Measurements from ENCODE around the gene CDK6. TPM values are rescaled to one million over a fixed set of nuclear protein-coding genes. Genes with fewer than 3 reads are reported as not detected.

Gene CDK6
- total and polyA plus RNA-seq, 4 donors: 3.3 to 35.0 (median 12.0) TPM

- Histone ChIP-seq H3K9me3 (ENCODE audit: control insufficient read depth in 4 of 4, low read length in 3 of 4) (peaks cover 0 to under 1% (median 0%) of the 10 kb centered on the region in 4 donors), H3K9ac (ENCODE audit: low read depth in 1 of 2, low read length in 2 of 2) (no peak overlapping the region), H3K4me1 (ENCODE audit: control insufficient read depth in 4 of 4, insufficient read depth in 4 of 4, low read length in 3 of 4) (peaks cover 0 to 3% (median 0%) of the 10 kb centered on the region in 4 donors), H3K27ac (ENCODE audit: low read depth in 1 of 2, low read length in 2 of 2) (no peak overlapping the region), H3K36me3 (ENCODE audit: control insufficient read depth in 4 of 4, insufficient read depth in 3 of 4, low read depth in 1 of 4, low read length in 3 of 4) (peaks cover 0 to 1% (median 0%) of the 10 kb centered on the region in 4 donors), H3K4me3 (ENCODE audit: low read depth in 1 of 3, low read length in 3 of 3) (no peak overlapping the region), H3K27me3 (ENCODE audit: control insufficient read depth in 4 of 4, insufficient read depth in 4 of 4, low read length in 3 of 4) (no peaks in the 10 kb centered on the region)
- TF ChIP-seq TAF1 (conservative IDR thresholded peaks at IDR 0.05) (no peak), RXRA (IDR thresholded peaks at IDR 0.05) (no peak), MAX (IDR thresholded peaks at IDR 0.05) (no peak), HNF4G (IDR thresholded peaks at IDR 0.05) (no peak), RAD21 (IDR thresholded peaks at IDR 0.05) (no peak), ZBTB33 (IDR thresholded peaks at IDR 0.05) (no peak), FOXA2 (IDR thresholded peaks at IDR 0.05) (no peak), YY1 (IDR thresholded peaks at IDR 0.05) (no peak), FOXA1 (IDR thresholded peaks at IDR 0.05) (no peak), JUND (IDR thresholded peaks at IDR 0.05) (no peak), SP1 (IDR thresholded peaks at IDR 0.05) (no peak), GABPA (IDR thresholded peaks at IDR 0.05 in 1 of 2, conservative IDR thresholded peaks at IDR 0.05 in 1 of 2) (no peak), ATF3 (IDR thresholded peaks at IDR 0.05) (no peak), NR2F2 (IDR thresholded peaks at IDR 0.05) (no peak), EGR1 (IDR thresholded peaks at IDR 0.05; ENCODE audit: low read depth in 2 of 2) (no peak), HNF4A (conservative IDR thresholded peaks at IDR 0.05) (no peak), REST (IDR thresholded peaks at IDR 0.05) (no peak), CTCF (IDR thresholded peaks at IDR 0.05; ENCODE audit: low read depth, low read length, missing input control) (no peak)
- WGBS: 43% methylated on average over 1 of the region's 1 CpG
- no peak for DNase-seq (ENCODE audit: low spot score)
Observed at GRCh38 chr7:92793656-92794205, 42.6 kb downstream of the CDK6 start.

Measured in liver (tissue), 9 donors.